Keratinocyte (primary cell): Measurements from ENCODE around the gene PRDM1. TPM values are rescaled to one million over a fixed set of nuclear protein-coding genes. Genes with fewer than 3 reads are reported as not detected.

ENCODE experiments used
- DNase-seq: peaks from one replicate; pipeline ENCODE4 v3.0.0-alpha.2; 2011; ENCODE audit warnings: low read depth, missing footprints, low spot score
- FAIRE-seq: peaks from 2 replicates; lab custom pipeline; 2011; peaks lifted over from hg19 to GRCh38; lab: Jason Lieb, UNC
- H2AFZ ChIP-seq: 2 replicates; pipeline ENCODE4 v1.6.0; 2012; ENCODE audit warnings: low read length, control low read depth, inconsistent platforms; ENCODE audit not compliant: control insufficient read depth
- H3K27ac ChIP-seq: 2 replicates; pipeline ENCODE4 v1.5.1; 2011; ENCODE audit warnings: low read length; ENCODE audit not compliant: control insufficient read depth, insufficient read depth
- H3K27me3 ChIP-seq: 3 replicates; pipeline ENCODE4 v1.6.0; 2011; ENCODE audit warnings: low read length; ENCODE audit not compliant: control insufficient read depth, insufficient read depth; ENCODE audit errors: extremely low read depth
- H3K36me3 ChIP-seq, 2 experiments: 2 replicates in 1 of 2; 3 replicates in 1 of 2; pipeline ENCODE4 v1.5.1; 2011; ENCODE audit warnings: low read length in 2 of 2, mild to moderate bottlenecking in 1 of 2; ENCODE audit not compliant: control insufficient read depth in 2 of 2, insufficient read depth in 2 of 2; ENCODE audit errors: extremely low read depth in 1 of 2
- H3K4me1 ChIP-seq: 3 replicates; pipeline ENCODE4 v1.5.1; 2011; ENCODE audit warnings: low read length; ENCODE audit not compliant: control insufficient read depth, insufficient read depth; ENCODE audit errors: extremely low read depth
- H3K4me2 ChIP-seq: 3 replicates; pipeline ENCODE4 v1.6.0; 2011; ENCODE audit warnings: low read depth, low read length; ENCODE audit not compliant: control insufficient read depth, insufficient read depth; ENCODE audit errors: extremely low read depth
- H3K4me3 ChIP-seq, 3 experiments: fragments of 200-600 bp in 1 of 3; sonication (generic) in 1 of 3; 2 replicates in 2 of 3; 3 replicates in 1 of 3; pipeline ENCODE4 v1.5.1; 2011 to 2016; ENCODE audit warnings: low read length in 3 of 3, mild to moderate bottlenecking in 3 of 3, control low read depth in 2 of 3, inconsistent platforms in 1 of 3, low read depth in 1 of 3, mixed read lengths in 1 of 3, mixed run types in 1 of 3, moderate library complexity in 1 of 3; ENCODE audit not compliant: control insufficient read depth in 2 of 3, insufficient read depth in 2 of 3; ENCODE audit errors: extremely low read depth in 1 of 3
- H3K79me2 ChIP-seq: 2 replicates; pipeline ENCODE4 v1.6.0; 2012; ENCODE audit warnings: low read length; ENCODE audit not compliant: control insufficient read depth, insufficient read depth
- H3K9ac ChIP-seq: 3 replicates; pipeline ENCODE4 v1.6.0; 2011; ENCODE audit warnings: low read length; ENCODE audit not compliant: control insufficient read depth, insufficient read depth; ENCODE audit errors: extremely low read depth
- H3K9me1 ChIP-seq: 3 replicates; pipeline ENCODE4 v1.6.0; 2011; ENCODE audit warnings: low read length; ENCODE audit not compliant: control insufficient read depth, insufficient read depth; ENCODE audit errors: extremely low read depth
- H3K9me3 ChIP-seq: 2 replicates; pipeline ENCODE4 v1.5.1; 2012; ENCODE audit warnings: low read depth, low read length; ENCODE audit not compliant: control insufficient read depth
- H4K20me1 ChIP-seq: 3 replicates; pipeline ENCODE4 v1.6.0; 2011; ENCODE audit warnings: low read length; ENCODE audit not compliant: control insufficient read depth, insufficient read depth; ENCODE audit errors: extremely low read depth
- CTCF ChIP-seq, 3 experiments: IDR thresholded peaks in 1 of 3; conservative IDR thresholded peaks in 1 of 3; optimal IDR thresholded peaks in 1 of 3; 2 replicates in 2 of 3; 3 replicates in 1 of 3; pipeline versions ENCODE3 to v1.5.1; 2011; ENCODE audit warnings: low read length in 3 of 3, mild to moderate bottlenecking in 3 of 3, moderate library complexity in 2 of 3, control low read depth in 1 of 3, inconsistent platforms in 1 of 3; ENCODE audit not compliant: insufficient read depth in 2 of 3; ENCODE audit errors: extremely low read depth in 1 of 3
- EZH2 ChIP-seq: IDR thresholded peaks from one replicate; pipeline ENCODE4 v1.6.1; 2012; ENCODE audit warnings: inconsistent platforms, mild to moderate bottlenecking, low read length, moderate library complexity
- dilution Hi-C: fragments of 300-500 bp; cut with MboI; formaldehyde crosslinking; loops from one replicate; pipeline ENCODE4 v1.7.0; 2020; ENCODE audit warnings: low sequenced_read_pairs; ENCODE audit not compliant: extremely low pct_ligation_motif_present
- polyA plus RNA-seq, 5 experiments: library from polyadenylated mRNA; depleted of rRNA in 3 of 5; stranded (reverse) in 3 of 5; stranded (forward) in 1 of 5; unstranded in 1 of 5; fragments of >200 nt; gene quantifications; 1 replicate in 1 of 5; 2 replicates in 3 of 5; 3 replicates in 1 of 5; pipeline versions ENCODE4 v1.2.1 to v1.2.3, GENCODE V29; 2011 to 2012; ENCODE audit warnings: missing spikeins in 2 of 5, low read depth in 1 of 5, low replicate concordance in 1 of 5

Gene PRDM1
- polyA plus RNA-seq, 1 donor (not counting 4 experiments of a cell fraction or from before 2014, with no cell fraction given), result 6.7 TPM

DNA sequence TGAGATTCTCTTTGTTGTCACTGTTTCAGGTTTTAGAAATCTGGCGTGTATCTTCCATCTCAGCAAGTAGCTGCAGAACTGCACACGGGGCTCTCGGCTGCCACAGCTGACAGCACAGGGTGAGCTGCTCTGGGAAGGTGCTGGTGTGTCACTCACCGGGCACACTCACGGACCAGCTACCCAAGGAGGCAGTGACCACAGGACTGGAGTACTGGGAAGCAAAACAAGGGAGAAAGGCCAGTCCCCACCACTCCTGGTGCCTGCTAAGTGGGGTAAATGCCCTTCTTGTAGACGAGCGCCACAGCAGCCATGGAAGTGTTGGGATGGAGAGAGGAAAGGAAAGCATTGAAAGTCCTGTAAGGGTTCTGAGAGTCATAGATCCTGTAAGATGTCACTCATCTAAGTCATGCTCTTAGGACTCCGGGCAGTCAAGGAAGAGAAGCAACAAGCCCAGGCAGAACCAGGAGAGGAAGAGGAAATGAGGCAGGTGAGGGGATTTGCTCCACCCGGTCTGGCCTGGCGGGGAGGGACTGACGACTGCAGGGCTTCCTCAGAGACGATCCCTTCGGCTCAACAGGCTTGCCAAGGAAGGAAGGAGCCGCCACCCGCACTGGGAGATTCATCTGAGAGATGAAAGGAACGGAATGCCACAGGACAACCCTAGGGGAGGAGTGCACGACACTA, 48.1 kb downstream of the PRDM1 start:
- H3K9me1 ChIP-seq, result no peaks in the 10 kb centered on the region
- peak overlapping the region; percentile 79 for H3K27ac ChIP-seq
- peak overlapping the region; percentile 58 for H3K9ac ChIP-seq
- H2AFZ ChIP-seq, result peak overlapping the region; percentile 87
- FAIRE-seq (peak; percentile 74), DNase-seq (no peak)
- H3K36me3 ChIP-seq, result no peaks in the 10 kb centered on the region
- peak overlapping the region; percentile 81 for H3K4me2 ChIP-seq
- H3K27me3 ChIP-seq, result no peaks in the 10 kb centered on the region
- peak overlapping the region in 2 of 3 experiments; percentile 14 to 37 for H3K4me3 ChIP-seq
- TF ChIP-seq EZH2 (no peak), CTCF (optimal IDR thresholded peaks at IDR 0.05 in 1 of 3, IDR thresholded peaks at IDR 0.05 in 1 of 3, conservative IDR thresholded peaks at IDR 0.05 in 1 of 3; ENCODE audit: extremely low read depth in 1 of 3, insufficient read depth in 2 of 3, low read length in 3 of 3) (no peak)
- dilution Hi-C loops, result no loop called here
- H3K79me2 ChIP-seq, result no peaks in the 10 kb centered on the region
- peaks cover 26% of the 10 kb centered on the region for H3K4me1 ChIP-seq
- H3K9me3 ChIP-seq, result no peaks in the 10 kb centered on the region
- H4K20me1 ChIP-seq, result no peaks in the 10 kb centered on the region

DNA sequence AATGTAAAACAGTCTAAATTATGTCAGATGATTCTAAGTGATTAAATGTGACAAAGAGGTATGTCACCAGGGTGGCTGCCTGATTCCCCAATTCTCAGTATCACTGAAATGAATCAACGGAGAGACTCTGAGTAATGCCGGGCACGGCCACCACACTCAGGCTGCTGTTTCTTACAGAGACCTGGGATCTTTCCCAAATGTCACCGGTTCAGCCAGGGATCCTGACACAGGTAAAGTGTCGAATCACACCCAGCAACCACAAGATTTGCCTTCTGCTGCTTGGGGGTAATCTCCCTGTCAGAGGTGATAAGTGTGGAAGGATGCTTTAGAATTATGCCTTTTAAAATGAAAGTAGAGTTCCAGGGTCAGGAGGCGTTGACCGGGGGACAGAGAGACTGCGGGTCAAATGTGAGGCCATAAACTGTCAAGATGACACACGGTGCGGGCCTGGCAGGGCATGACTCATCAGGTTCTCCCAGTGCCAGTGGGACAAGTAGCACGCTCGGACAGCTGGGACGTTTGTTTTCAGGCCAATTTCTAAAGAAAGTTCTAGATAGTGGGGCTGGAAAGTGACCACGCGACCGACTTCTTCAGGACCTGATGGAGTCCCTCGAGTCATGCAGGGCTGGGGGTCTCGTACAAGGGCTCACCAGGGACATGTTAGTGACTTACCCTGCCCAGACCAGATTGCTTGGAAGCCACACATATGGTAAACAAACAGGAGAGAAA, 48.9 kb downstream of the PRDM1 start:
- dilution Hi-C loops, result no loop called here
- peak overlapping the region; percentile 87 for H2AFZ ChIP-seq
- no peak for FAIRE-seq

More for the DNA sequence above, 48.9 kb downstream of the PRDM1 start:
- H3K27ac ChIP-seq, result peak overlapping the region; percentile 79
- H3K36me3 ChIP-seq, result no peaks in the 10 kb centered on the region
- no peak for DNase-seq
- no peaks in the 10 kb centered on the region for H3K9me3 ChIP-seq
- H3K9ac ChIP-seq, result peak overlapping the region; percentile 58
- H3K79me2 ChIP-seq, result no peaks in the 10 kb centered on the region
- no peaks in the 10 kb centered on the region for H3K9me1 ChIP-seq
- H4K20me1 ChIP-seq, result no peaks in the 10 kb centered on the region
- H3K4me1 ChIP-seq, result peaks cover 18% of the 10 kb centered on the region
- TF ChIP-seq EZH2 (no peak), CTCF (optimal IDR thresholded peaks at IDR 0.05 in 1 of 3, IDR thresholded peaks at IDR 0.05 in 1 of 3, conservative IDR thresholded peaks at IDR 0.05 in 1 of 3; ENCODE audit: extremely low read depth in 1 of 3, insufficient read depth in 2 of 3, low read length in 3 of 3) (no peak)
- peak overlapping the region in 2 of 3 experiments; percentile 14 to 37 for H3K4me3 ChIP-seq
- peak overlapping the region; percentile 81 for H3K4me2 ChIP-seq
- H3K27me3 ChIP-seq, result no peaks in the 10 kb centered on the region
